Measurements from ENCODE around the gene TMEM120B. TPM values are rescaled to one million over a fixed set of nuclear protein-coding genes. Genes with fewer than 3 reads are reported as not detected.

Gene TMEM120B
- total RNA-seq, 4 donors from 2014 or later, result 7.1 to 13.8 (median 8.8) TPM

GRCh38 chr12:121799156-121799841 lies 86.7 kb downstream of the TMEM120B start:
- Histone ChIP-seq H3K4me3 (peak overlapping the region; percentile 89), H3K27ac (peak overlapping the region; percentile 100), H3K36me3 (peaks cover 5% of the 10 kb centered on the region), H3K4me1 (peaks cover 58% of the 10 kb centered on the region), H3K9me3 (no peaks in the 10 kb centered on the region), H3K27me3 (no peaks in the 10 kb centered on the region)
- DNase-seq (ENCODE audit: low spot score in 2 of 2), result peak in 1 of 2 donors; percentile 85
- TF ChIP-seq POLR2AphosphoS5 (IDR thresholded peaks at IDR 0.05), result no peak
- TF ChIP-seq CTCF (IDR thresholded peaks at IDR 0.05), result peak in 1 of 2 donors; percentile 3
- WGBS, result 12% methylated on average over 11 of the region's 30 CpGs

GRCh38 chr12:121799842-121800693 lies 87.5 kb downstream of the TMEM120B start:
- TF ChIP-seq CTCF (IDR thresholded peaks at IDR 0.05) (peak in 1 of 2 donors; percentile 3), POLR2AphosphoS5 (IDR thresholded peaks at IDR 0.05) (peak in 2 of 3 donors; percentile 29 to 35), EP300 (IDR thresholded peaks at IDR 0.05) (no peak), POLR2A (IDR thresholded peaks at IDR 0.05) (peak in 1 of 2 donors; percentile 8)
- peak overlapping the region; percentile 89 for H3K4me3 ChIP-seq
- H3K27ac ChIP-seq, result peak overlapping the region; percentile 100
- H3K4me1 ChIP-seq, result peaks cover 50% of the 10 kb centered on the region
- peaks cover 5% of the 10 kb centered on the region for H3K36me3 ChIP-seq
- 0% methylated on average over 2 of the region's 84 CpGs for WGBS
- DNase-seq (ENCODE audit: low spot score in 2 of 2), result peak; percentile 94 to 96
- H3K27me3 ChIP-seq, result no peaks in the 10 kb centered on the region
- no peaks in the 10 kb centered on the region for H3K9me3 ChIP-seq

- TF ChIP-seq EP300 (IDR thresholded peaks at IDR 0.05) (no peak), CTCF (IDR thresholded peaks at IDR 0.05) (no peak), POLR2A (IDR thresholded peaks at IDR 0.05) (peak in 1 of 2 donors; percentile 64), POLR2AphosphoS5 (IDR thresholded peaks at IDR 0.05) (peak in 2 of 3 donors; percentile 75 to 85)
- H3K9me3 ChIP-seq, result no peaks in the 10 kb centered on the region
- DNase-seq (ENCODE audit: low spot score in 2 of 2), result peak; percentile 90 to 95
- WGBS, result under 1% methylated on average over 24 of the region's 86 CpGs
- peak overlapping the region; percentile 89 for H3K4me3 ChIP-seq
- H3K36me3 ChIP-seq, result no peaks in the 10 kb centered on the region
- H3K27me3 ChIP-seq, result no peaks in the 10 kb centered on the region
- peak overlapping the region; percentile 100 for H3K27ac ChIP-seq
- peaks cover 46% of the 10 kb centered on the region for H3K4me1 ChIP-seq
Measured at GRCh38 chr12:121800694-121801594, 88.4 kb downstream of the TMEM120B start.

GRCh38 chr12:121801595-121802484 lies 89.3 kb downstream of the TMEM120B start:
- Histone ChIP-seq H3K4me3 (peak overlapping the region; percentile 89), H3K27ac (peak overlapping the region; percentile 100), H3K27me3 (no peaks in the 10 kb centered on the region), H3K4me1 (peaks cover 46% of the 10 kb centered on the region), H3K9me3 (no peaks in the 10 kb centered on the region), H3K36me3 (no peaks in the 10 kb centered on the region)
- DNase-seq (ENCODE audit: low spot score in 2 of 2), result no peak
- 1% methylated on average over 18 of the region's 18 CpGs for WGBS
- TF ChIP-seq EP300 (IDR thresholded peaks at IDR 0.05) (no peak), CTCF (IDR thresholded peaks at IDR 0.05) (no peak), POLR2A (IDR thresholded peaks at IDR 0.05) (no peak), POLR2AphosphoS5 (IDR thresholded peaks at IDR 0.05) (no peak)

All from suprapubic skin (tissue), 4 donors.